GM13976 (cell line): ENCODE results near the gene SAMD8.
"Not testable (repeated sequence)": the region's sequence is repeated elsewhere in the genome, so short reads cannot be mapped to it uniquely, and the experiment has no call there.

Experiments
- DNase-seq: peaks from one replicate; pipeline ENCODE4 v3.0.0; 2012; ENCODE audit warnings: low spot score
- in situ Hi-C: fragments of 300-500 bp; cut with MboI; formaldehyde crosslinking; loops from one replicate; pipeline ENCODE4 v1.12.0; 2022; ENCODE audit warnings: low sequenced_read_pairs, mixed read lengths, inconsistent platforms; ENCODE audit not compliant: unreplicated experiment
- TF ChIP-seq, protein P1 (sequence below): IDR thresholded peaks from 2 replicates; pipeline ENCODE4 v1.5.1; 2012; ENCODE audit warnings: borderline replicate concordance, mild to moderate bottlenecking; ENCODE audit not compliant: insufficient read depth; ENCODE audit errors: extremely low read depth, missing control alignments, control extremely low read depth

The SAMD8 gene

DNA sequence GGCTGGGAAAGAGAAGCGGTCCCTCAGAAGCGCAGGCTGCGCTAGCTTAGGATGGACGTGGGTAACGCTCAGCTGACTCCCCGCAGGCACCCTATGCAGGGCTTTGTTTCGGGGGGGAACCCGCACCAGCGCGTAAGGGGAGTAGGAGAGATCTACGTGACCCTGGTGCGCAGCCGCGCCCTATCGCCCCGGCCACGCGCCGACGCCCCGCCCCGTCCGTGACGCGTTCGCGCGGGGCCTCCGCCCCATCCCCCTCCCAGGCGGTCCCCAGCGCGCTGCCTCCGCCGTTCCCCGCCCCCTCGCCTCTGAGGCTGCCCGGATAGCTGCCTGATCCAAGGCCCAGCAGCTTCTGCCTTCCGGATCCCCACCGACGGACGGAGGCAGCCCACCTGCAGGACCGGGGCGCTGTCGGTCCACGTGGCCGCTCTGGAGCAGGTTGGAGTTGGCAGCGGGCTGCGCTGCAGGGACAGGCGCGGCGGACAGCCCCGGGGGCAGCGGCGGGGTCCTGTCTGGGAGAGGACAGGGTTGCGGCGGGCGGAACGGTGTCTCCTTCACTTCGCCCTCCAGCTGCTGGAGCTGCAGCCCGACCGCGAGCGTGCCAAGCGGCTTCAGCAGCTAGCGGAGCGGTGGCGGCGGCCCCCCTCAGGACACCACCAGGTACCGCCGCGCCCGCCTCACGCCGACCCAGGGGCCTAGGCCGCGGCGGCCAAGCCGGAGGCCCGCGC lies 99.0 kb downstream of the SAMD8 start, which contains the start of gene VDAC2:
TSS of gene VDAC2 (plus strand) at position 515 of the 725 bp plus-strand sequence. CDS start 363 bp downstream, outside the sequence.
- DNase-seq: peak; percentile 97
- in situ Hi-C loops: no loop called here
- TF ChIP-seq, protein P1, sequence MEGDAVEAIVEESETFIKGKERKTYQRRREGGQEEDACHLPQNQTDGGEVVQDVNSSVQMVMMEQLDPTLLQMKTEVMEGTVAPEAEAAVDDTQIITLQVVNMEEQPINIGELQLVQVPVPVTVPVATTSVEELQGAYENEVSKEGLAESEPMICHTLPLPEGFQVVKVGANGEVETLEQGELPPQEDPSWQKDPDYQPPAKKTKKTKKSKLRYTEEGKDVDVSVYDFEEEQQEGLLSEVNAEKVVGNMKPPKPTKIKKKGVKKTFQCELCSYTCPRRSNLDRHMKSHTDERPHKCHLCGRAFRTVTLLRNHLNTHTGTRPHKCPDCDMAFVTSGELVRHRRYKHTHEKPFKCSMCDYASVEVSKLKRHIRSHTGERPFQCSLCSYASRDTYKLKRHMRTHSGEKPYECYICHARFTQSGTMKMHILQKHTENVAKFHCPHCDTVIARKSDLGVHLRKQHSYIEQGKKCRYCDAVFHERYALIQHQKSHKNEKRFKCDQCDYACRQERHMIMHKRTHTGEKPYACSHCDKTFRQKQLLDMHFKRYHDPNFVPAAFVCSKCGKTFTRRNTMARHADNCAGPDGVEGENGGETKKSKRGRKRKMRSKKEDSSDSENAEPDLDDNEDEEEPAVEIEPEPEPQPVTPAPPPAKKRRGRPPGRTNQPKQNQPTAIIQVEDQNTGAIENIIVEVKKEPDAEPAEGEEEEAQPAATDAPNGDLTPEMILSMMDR: no peak

DNA sequence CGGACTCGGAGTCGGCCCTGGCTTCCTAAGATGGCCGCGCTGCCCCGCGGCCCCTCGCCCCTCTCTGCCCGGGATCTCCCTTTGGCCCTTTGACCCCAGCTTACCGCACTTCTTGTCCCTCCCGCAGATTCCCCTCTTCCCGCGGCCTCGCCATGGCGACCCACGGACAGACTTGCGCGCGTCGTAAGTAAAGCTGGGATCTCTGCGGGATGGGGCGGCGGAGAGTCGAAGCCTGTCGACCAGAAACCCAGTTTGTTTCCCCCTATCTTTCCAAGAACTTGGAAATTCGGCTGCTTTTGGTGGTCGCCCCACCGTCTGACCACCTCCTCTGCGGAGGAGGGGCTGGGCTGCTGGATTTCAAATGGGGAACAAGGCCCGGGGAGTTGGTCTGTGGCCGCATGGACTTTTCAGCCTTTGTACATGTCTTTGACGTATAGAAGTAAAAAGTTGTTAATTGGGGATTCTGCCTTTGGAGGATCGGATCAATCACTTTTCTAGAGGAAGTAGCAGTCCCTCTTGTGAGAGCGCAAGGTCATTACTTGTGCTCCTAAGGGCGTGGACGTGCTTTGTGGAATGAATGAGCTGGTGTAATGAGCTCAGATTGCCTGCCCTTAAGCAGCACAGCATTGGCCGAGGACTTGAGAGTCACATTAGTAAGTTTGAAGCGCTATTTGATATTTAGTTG lies 99.7 kb downstream of the SAMD8 start:
- TF ChIP-seq, protein P1: no peak
- DNase-seq: peak; percentile 44
- in situ Hi-C loops: no loop called here

DNA sequence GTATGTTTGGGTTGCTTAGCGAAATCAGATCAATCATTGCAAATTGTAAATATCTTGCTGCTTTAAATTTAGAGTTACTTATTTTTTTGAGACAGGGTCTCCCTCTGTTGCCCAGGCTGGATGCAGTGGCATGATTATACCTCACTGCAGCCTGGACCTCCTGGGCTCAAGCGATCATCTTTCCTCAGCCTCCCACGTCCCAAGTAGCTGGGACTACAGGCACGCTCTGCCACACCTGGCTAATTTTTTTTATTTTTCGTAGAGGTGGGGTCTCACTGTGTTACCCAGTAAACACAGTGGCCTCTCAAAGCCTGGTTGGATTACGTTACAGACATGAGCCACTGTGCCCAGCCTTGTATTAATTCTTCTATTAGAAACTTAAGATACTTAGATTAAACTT lies 100.9 kb downstream of the SAMD8 start:
- no peak for DNase-seq
- in situ Hi-C loops: no loop called here
- TF ChIP-seq, protein P1: no peak

DNA sequence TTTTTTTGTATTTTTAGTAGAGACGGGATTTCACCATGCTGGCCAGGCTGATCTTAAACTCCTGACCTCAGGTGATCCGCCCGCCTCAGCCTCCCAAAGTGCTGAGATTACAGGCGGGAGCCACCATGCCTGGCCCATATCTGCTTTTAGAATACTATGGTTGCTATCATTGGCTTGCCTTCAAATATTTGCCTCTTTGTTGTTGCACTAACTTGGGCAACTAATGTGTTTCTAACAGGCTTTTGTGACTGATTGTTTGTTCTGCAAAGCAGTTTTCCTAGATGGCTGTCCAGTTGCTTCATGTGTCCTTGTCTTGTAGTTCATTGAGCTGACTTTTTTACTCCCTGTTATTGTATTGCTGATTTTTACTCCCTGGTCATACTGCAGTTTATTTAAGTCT lies 108.8 kb downstream of the SAMD8 start:
- TF ChIP-seq, protein P1: no peak
- in situ Hi-C loops: no loop called here
- no peak for DNase-seq

DNA sequence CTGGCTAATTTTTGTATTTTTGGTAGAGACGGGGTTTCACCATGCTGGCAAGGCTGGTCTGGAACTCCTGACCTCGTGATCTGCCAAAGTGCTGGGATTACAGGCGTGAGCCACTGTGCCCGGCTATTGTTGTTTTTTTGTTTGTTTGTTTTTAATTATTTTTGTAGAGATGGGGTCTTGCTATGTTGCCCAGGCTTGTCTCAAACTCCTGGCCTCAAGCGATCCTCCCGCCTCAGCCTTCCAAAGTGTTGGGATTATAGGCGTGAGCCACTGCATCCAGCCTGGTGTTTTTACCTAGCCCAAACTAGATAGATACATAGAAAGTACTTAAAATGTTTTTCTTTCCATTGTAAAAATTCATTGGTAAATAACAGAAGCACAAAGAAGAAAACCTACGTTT lies 110.0 kb downstream of the SAMD8 start:
- in situ Hi-C loops, DNase-seq: not testable (repeated sequence)

DNA sequence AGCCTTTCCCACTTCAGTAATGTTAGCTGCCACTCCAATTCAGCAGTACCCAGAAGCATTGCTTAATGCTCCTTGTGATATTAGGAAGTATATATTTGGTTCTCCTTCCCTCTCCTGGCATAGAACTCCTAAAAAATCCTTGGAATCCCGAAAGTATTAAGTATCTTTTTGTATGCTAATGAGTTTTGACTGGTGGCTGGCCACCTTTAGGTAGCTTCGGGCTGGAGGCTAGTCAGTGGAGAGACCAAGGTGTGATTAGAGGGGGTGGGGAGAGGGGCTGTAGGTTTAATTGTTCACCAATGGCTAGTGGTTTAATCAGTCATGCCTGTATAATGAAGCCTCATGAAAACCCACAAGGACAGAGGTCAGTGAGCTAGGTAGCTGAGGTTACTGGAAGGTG lies 112.1 kb downstream of the SAMD8 start:
- TF ChIP-seq, protein P1: no peak
- no peak for DNase-seq
- in situ Hi-C loops: no loop called here

DNA sequence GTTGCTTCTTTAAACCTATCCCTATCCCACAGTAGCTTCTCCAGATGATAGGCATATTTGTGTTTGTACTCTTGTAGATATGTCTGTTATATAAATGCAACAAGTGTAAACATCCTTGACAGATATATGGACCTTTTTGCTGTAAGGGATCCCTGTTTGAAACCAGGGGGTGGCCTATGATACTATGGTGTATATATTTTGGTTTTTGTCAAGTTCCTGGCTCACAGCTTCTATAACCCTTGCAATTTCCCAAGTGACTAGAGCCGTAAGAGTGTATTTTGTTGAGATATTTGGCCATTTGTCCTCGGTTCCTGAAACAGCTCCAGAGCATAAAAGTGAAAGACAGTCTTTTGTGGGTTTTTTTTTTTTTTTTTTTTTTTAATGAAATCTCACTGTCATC lies 114.6 kb downstream of the SAMD8 start:
- in situ Hi-C loops: loop anchor here (25.0 kb wide), 2 partner anchors 464 to 964 kb away; no protein-coding TSS in a partner anchor
- no peak for DNase-seq
- TF ChIP-seq, protein P1: no peak
